T-helper 17 cell (primary cell): ENCODE data around the gene RCAN2. TPM values are rescaled to one million over a fixed set of nuclear protein-coding genes. Genes with fewer than 3 reads are reported as not detected.
A peak's percentile ranks its signal among the peaks of the same experiment; 100 is the strongest.

Experiments
- ATAC-seq: fragments of 150-1000 bp; cut with Tn5 transposase; 2 replicates; pipeline ENCODE4 v1.10.0; 2021; ENCODE audit warnings: mild to moderate bottlenecking, moderate library complexity
- DNase-seq, 3 donors: peaks; one replicate each; pipeline versions ENCODE4 v3.0.0 to v3.0.0-alpha.2; 2020 to 2021
- H3K9me3 ChIP-seq: one replicate; pipeline ENCODE4 v1.7.0; 2013; ENCODE audit warnings: low read length, mild to moderate bottlenecking; ENCODE audit not compliant: control insufficient read depth, poor library complexity, severe bottlenecking
- H3K27ac Mint-ChIP-seq: one replicate; pipeline ENCODE4 v1.8.0; 2022; ENCODE audit warnings: mild to moderate bottlenecking, moderate library complexity, mixed read lengths
- H3K27me3 Mint-ChIP-seq: one replicate; pipeline ENCODE4 v1.8.0; 2022; ENCODE audit warnings: mixed read lengths
- H3K36me3 Mint-ChIP-seq: one replicate; pipeline ENCODE4 v1.8.0; 2022; ENCODE audit warnings: low read depth, mixed read lengths
- H3K4me1 Mint-ChIP-seq: one replicate; pipeline ENCODE4 v1.8.0; 2022; ENCODE audit warnings: mild to moderate bottlenecking, mixed read lengths
- H3K4me3 Mint-ChIP-seq: one replicate; pipeline ENCODE4 v1.8.0; 2022; ENCODE audit warnings: mild to moderate bottlenecking, moderate library complexity, mixed read lengths
- total RNA-seq, 4 donors: library from RNA in 2 of 4; stranded (reverse) in 2 of 4; gene quantifications; one replicate each; pipeline ENCODE4 v1.2.3 and lab custom pipeline; 2022 to 2026

RCAN2 gene
- total RNA-seq, 2 donors from 2014 or later: not detected

- Mint-ChIP-seq H3K27ac (no peak overlapping the region), H3K4me1 (no peaks in the 10 kb centered on the region), H3K36me3 (peaks cover 2% of the 10 kb centered on the region), H3K27me3 (peaks cover 72% of the 10 kb centered on the region), H3K4me3 (no peak overlapping the region)
- no peak for ATAC-seq
- DNase-seq: no peak
- no peaks in the 10 kb centered on the region for H3K9me3 ChIP-seq
These were observed 110.2 kb downstream of the RCAN2 start for GRCh38 chr6:46381057-46381456.

GRCh38 chr6:46380152-46380807, 111.0 kb downstream of the RCAN2 start:
- Mint-ChIP-seq H3K4me3 (no peak overlapping the region), H3K27me3 (peaks cover 75% of the 10 kb centered on the region), H3K27ac (no peak overlapping the region), H3K36me3 (peaks cover 2% of the 10 kb centered on the region), H3K4me1 (no peaks in the 10 kb centered on the region)
- ATAC-seq (no peak), DNase-seq (no peak)
- H3K9me3 ChIP-seq: no peaks in the 10 kb centered on the region

GRCh38 chr6:46378882-46379416, 112.3 kb downstream of the RCAN2 start:
- ATAC-seq: no peak
- H3K9me3 ChIP-seq: no peaks in the 10 kb centered on the region
- H3K4me3 Mint-ChIP-seq: no peak overlapping the region

GRCh38 chr6:46378161-46378881, 112.9 kb downstream of the RCAN2 start:
- DNase-seq (no peak), ATAC-seq (no peak)
- H3K4me3 Mint-ChIP-seq: no peak overlapping the region
- no peaks in the 10 kb centered on the region for H3K4me1 Mint-ChIP-seq
- H3K27me3 Mint-ChIP-seq: peaks cover 68% of the 10 kb centered on the region
- H3K36me3 Mint-ChIP-seq: peaks cover 2% of the 10 kb centered on the region
- H3K27ac Mint-ChIP-seq: no peak overlapping the region
- H3K9me3 ChIP-seq: no peaks in the 10 kb centered on the region

More at GRCh38 chr6:46378882-46379416, 112.3 kb downstream of the RCAN2 start:
- no peaks in the 10 kb centered on the region for H3K4me1 Mint-ChIP-seq
- peaks cover 67% of the 10 kb centered on the region for H3K27me3 Mint-ChIP-seq
- H3K27ac Mint-ChIP-seq: no peak overlapping the region
- no peak for DNase-seq
- H3K36me3 Mint-ChIP-seq: peaks cover 2% of the 10 kb centered on the region

- H3K4me1 Mint-ChIP-seq: no peaks in the 10 kb centered on the region
- peaks cover 59% of the 10 kb centered on the region for H3K27me3 Mint-ChIP-seq
- H3K9me3 ChIP-seq: no peaks in the 10 kb centered on the region
- ATAC-seq: no peak
- no peak overlapping the region for H3K27ac Mint-ChIP-seq
- H3K4me3 Mint-ChIP-seq: no peak overlapping the region
- DNase-seq: no peak
- H3K36me3 Mint-ChIP-seq: no peaks in the 10 kb centered on the region
These were observed 114.0 kb downstream of the RCAN2 start for GRCh38 chr6:46377209-46377608.

- Mint-ChIP-seq H3K27ac (no peak overlapping the region), H3K4me3 (peak overlapping the region; percentile 52), H3K4me1 (no peaks in the 10 kb centered on the region), H3K27me3 (peaks cover 53% of the 10 kb centered on the region), H3K36me3 (no peaks in the 10 kb centered on the region)
- ATAC-seq: peak; percentile 51
- H3K9me3 ChIP-seq: no peaks in the 10 kb centered on the region
- no peak for DNase-seq
These were observed 114.6 kb downstream of the RCAN2 start for GRCh38 chr6:46376562-46377061.

GRCh38 chr6:46370622-46371021, 120.6 kb downstream of the RCAN2 start:
- no peaks in the 10 kb centered on the region for H3K9me3 ChIP-seq
- ATAC-seq (no peak), DNase-seq (no peak)
- no peak overlapping the region for H3K4me3 Mint-ChIP-seq
- H3K36me3 Mint-ChIP-seq: no peaks in the 10 kb centered on the region
- H3K4me1 Mint-ChIP-seq: no peaks in the 10 kb centered on the region
- H3K27ac Mint-ChIP-seq: no peak overlapping the region
- peaks cover 9% of the 10 kb centered on the region for H3K27me3 Mint-ChIP-seq

GRCh38 chr6:46368169-46368536, 123.1 kb downstream of the RCAN2 start:
- Mint-ChIP-seq H3K36me3 (no peaks in the 10 kb centered on the region), H3K27me3 (peaks cover 7% of the 10 kb centered on the region), H3K27ac (no peak overlapping the region), H3K4me3 (no peak overlapping the region), H3K4me1 (no peaks in the 10 kb centered on the region)
- no peak for DNase-seq
- no peak for ATAC-seq
- no peaks in the 10 kb centered on the region for H3K9me3 ChIP-seq

GRCh38 chr6:46367354-46368168, 123.7 kb downstream of the RCAN2 start:
- peaks cover 7% of the 10 kb centered on the region for H3K27me3 Mint-ChIP-seq
- H3K9me3 ChIP-seq: no peaks in the 10 kb centered on the region
- no peak overlapping the region for H3K4me3 Mint-ChIP-seq
- no peak for ATAC-seq
- no peak for DNase-seq
- H3K27ac Mint-ChIP-seq: no peak overlapping the region
- no peaks in the 10 kb centered on the region for H3K4me1 Mint-ChIP-seq
- H3K36me3 Mint-ChIP-seq: no peaks in the 10 kb centered on the region

- Mint-ChIP-seq H3K27ac (no peak overlapping the region), H3K27me3 (peaks cover 7% of the 10 kb centered on the region), H3K36me3 (no peaks in the 10 kb centered on the region), H3K4me1 (no peaks in the 10 kb centered on the region), H3K4me3 (no peak overlapping the region)
- ATAC-seq (no peak), DNase-seq (no peak)
- no peaks in the 10 kb centered on the region for H3K9me3 ChIP-seq
These were observed 124.9 kb downstream of the RCAN2 start for GRCh38 chr6:46366190-46366900.

GRCh38 chr6:46357591-46357990, 133.7 kb downstream of the RCAN2 start:
- Mint-ChIP-seq H3K36me3 (no peaks in the 10 kb centered on the region), H3K4me3 (no peak overlapping the region), H3K4me1 (no peaks in the 10 kb centered on the region), H3K27ac (no peak overlapping the region), H3K27me3 (peaks cover 4% of the 10 kb centered on the region)
- H3K9me3 ChIP-seq: no peaks in the 10 kb centered on the region
- DNase-seq: no peak
- ATAC-seq: no peak

- no peaks in the 10 kb centered on the region for H3K36me3 Mint-ChIP-seq
- H3K27ac Mint-ChIP-seq: no peak overlapping the region
- ATAC-seq: no peak
- H3K4me3 Mint-ChIP-seq: no peak overlapping the region
- DNase-seq: no peak
- H3K9me3 ChIP-seq: no peaks in the 10 kb centered on the region
- H3K27me3 Mint-ChIP-seq: peaks cover 4% of the 10 kb centered on the region
- no peaks in the 10 kb centered on the region for H3K4me1 Mint-ChIP-seq
These were observed 134.7 kb downstream of the RCAN2 start for GRCh38 chr6:46356543-46356942.
